AG04449 (cell line): ENCODE results near the gene VWC2L.

Experiments used
- CTCF ChIA-PET: fragments of 350-600 bp; formaldehyde crosslinking; extraction: SDS; loops from one replicate; lab custom pipeline; 2021; ENCODE audit warnings: antibody characterized with exemption; lab: Yijun Ruan, JAX
- POLR2A ChIA-PET: fragments of 400-600, 350-600 bp; formaldehyde crosslinking; extraction: SDS; loops from one replicate; lab custom pipeline; 2020; ENCODE audit warnings: antibody characterized with exemption, inconsistent platforms; lab: Yijun Ruan, JAX
- DNase-seq: peaks from one replicate; pipeline ENCODE4 v3.0.0-alpha.2; 2010; ENCODE audit warnings: low read depth, low spot score
- H3K4me3 ChIP-seq: 2 replicates; pipeline ENCODE4 v1.5.1; 2011; ENCODE audit warnings: low read depth, mild to moderate bottlenecking, control low read depth, low read length
- CTCF ChIP-seq: IDR thresholded peaks from one replicate; pipeline ENCODE4 v1.5.1; 2011; ENCODE audit warnings: mild to moderate bottlenecking, moderate library complexity, low read length, control low read depth, inconsistent platforms; ENCODE audit not compliant: insufficient read depth; ENCODE audit errors: missing control alignments

The VWC2L gene

DNA sequence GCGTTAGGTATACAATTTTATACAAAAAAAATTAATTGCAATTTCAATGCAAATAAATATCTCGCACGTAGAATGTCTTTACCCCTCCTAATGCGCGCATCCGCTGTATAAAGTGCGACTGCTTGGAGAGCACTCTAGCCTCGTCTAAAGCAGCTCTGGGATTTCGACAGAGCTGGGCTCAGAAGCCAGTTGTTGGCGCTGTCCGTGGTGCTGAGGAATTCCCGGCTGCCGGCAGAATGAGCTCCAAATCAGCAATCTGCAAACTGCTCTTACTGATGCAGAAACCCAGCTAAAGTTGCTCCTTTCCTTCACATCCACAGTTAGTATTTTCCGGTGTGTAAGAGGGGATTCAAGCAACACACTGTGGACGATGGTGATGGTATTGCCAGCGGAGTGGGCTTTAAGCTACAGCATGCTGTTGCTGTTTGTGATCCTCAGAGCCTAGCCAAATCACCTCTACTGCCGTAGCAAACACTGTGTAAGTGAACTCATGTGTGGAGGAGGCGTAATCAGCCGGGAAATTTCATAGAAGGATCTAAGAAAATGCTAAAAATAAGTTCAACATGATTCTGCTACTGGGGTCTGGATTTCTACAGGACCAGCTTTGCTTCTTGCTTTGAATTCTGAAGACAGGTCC is at the start of gene VWC2L:
VWC2L (plus strand) TSS at position 137 of the 637 bp plus-strand sequence. CDS start 3,140 bp downstream, outside the sequence.
- CTCF ChIA-PET, result no interaction called here
- POLR2A ChIA-PET, result no interaction called here
- peak; percentile 14 for DNase-seq
- no peak for TF ChIP-seq CTCF
- H3K4me3 ChIP-seq, result no peak within 1 kb of the TSS

DNA sequence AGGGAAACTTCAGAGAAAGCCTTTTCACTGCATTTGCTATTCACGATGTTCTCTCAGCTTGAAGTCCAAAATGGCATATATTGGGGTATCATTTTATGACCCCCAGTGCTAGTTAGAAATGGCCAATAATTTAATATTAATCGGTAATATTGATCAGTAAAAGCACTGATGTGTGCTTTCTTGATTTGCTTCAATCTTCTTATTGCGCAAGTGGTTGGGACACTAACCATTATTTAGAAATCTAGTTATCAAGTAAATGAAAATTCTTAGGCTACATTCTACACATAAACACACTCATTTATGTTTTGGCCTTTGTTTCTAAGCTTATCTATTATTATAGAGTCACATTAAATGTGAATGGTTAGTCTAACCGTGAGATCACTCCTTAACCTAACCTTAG is 49.7 kb upstream of the VWC2L start:
- no peak overlapping the region for H3K4me3 ChIP-seq
- ChIA-PET CTCF (no interaction called here), POLR2A (no interaction called here)
- no peak for DNase-seq
- no peak for TF ChIP-seq CTCF

GRCh38 chr2:214365549-214365948 is 45.3 kb upstream of the VWC2L start:
- POLR2A ChIA-PET, result no interaction called here
- CTCF ChIA-PET, result no interaction called here
- no peak for DNase-seq
- H3K4me3 ChIP-seq, result no peak overlapping the region
- no peak for TF ChIP-seq CTCF

- no peak overlapping the region for H3K4me3 ChIP-seq
- POLR2A ChIA-PET, result no interaction called here
- no peak for DNase-seq
- TF ChIP-seq CTCF, result no peak
- CTCF ChIA-PET, result no interaction called here
Measured at GRCh38 chr2:214367171-214367570, 43.7 kb upstream of the VWC2L start.

GRCh38 chr2:214376618-214377285 is 34.1 kb upstream of the VWC2L start:
- ChIA-PET CTCF (no interaction called here), POLR2A (no interaction called here)
- H3K4me3 ChIP-seq, result no peak overlapping the region
- DNase-seq, result no peak
- no peak for TF ChIP-seq CTCF

DNA sequence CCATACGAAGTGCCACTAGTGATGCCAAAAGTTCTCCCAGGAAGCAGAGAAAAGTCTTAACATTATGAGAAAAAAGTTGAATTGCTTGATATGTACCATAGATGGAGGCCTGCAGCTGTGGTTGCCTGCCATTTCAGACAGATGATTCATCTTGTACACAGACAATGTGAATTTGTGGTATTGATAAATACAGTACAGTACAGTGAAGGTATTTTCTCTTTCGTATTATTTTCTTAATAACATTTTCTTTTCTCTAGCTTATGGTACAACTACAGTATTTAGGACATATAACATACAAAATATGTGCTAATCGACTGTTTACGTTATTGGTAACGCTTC is 33.6 kb upstream of the VWC2L start:
- TF ChIP-seq CTCF, result no peak
- no peak for DNase-seq
- CTCF ChIA-PET, result no interaction called here
- POLR2A ChIA-PET, result no interaction called here
- H3K4me3 ChIP-seq, result no peak overlapping the region
